Endothelial cell of umbilical vein (primary cell): ENCODE results near the gene PSAPL1. TPM values are rescaled to one million over a fixed set of nuclear protein-coding genes. Genes with fewer than 3 reads are reported as not detected.

Experiments
- BruUV-seq: library from RNA; stranded (reverse); fragments of 400-500 nt; replicated peaks from 2 replicates; lab custom pipeline; 2021; lab: Mats Ljungman, UMichigan
- CTCF ChIA-PET: fragments of 300-600, 350-600 bp; sonication (Branson Sonifier 250); formaldehyde crosslinking; loops from one replicate; lab custom pipeline; 2021; ENCODE audit warnings: antibody characterized with exemption, inconsistent platforms; lab: Charles Lee
- POLR2A ChIA-PET: fragments of 300-600, 350-600 bp; sonication (Branson Sonifier 250); formaldehyde crosslinking; loops from one replicate; lab custom pipeline; 2021; ENCODE audit warnings: antibody characterized with exemption, inconsistent platforms; lab: Charles Lee
- DNase-seq: peaks from one replicate; pipeline ENCODE4 v3.0.0-alpha.2; 2011; ENCODE audit warnings: low read depth, low spot score
- FAIRE-seq: peaks from 2 replicates; lab custom pipeline; 2011; peaks lifted over from hg19 to GRCh38; lab: Jason Lieb, UNC
- H2AFZ ChIP-seq: 2 replicates; pipeline ENCODE4 v1.6.0; 2012; ENCODE audit warnings: low read depth, low read length, control low read depth, inconsistent platforms
- H3K27ac ChIP-seq: 2 replicates; pipeline ENCODE4 v1.5.1; 2011; ENCODE audit warnings: low read depth, mild to moderate bottlenecking, control low read depth, low read length, moderate library complexity; ENCODE audit not compliant: insufficient read depth
- H3K27me3 ChIP-seq, 2 experiments: 2 replicates each; pipeline versions ENCODE4 v1.6.0 to v1.6.1; 2011; ENCODE audit warnings: low read length in 2 of 2, mixed read lengths in 1 of 2; ENCODE audit not compliant: control insufficient read depth in 2 of 2, insufficient read depth in 2 of 2
- H3K36me3 ChIP-seq, 2 experiments: 2 replicates in 1 of 2; 3 replicates in 1 of 2; pipeline ENCODE4 v1.5.1; 2011; ENCODE audit warnings: low read length in 2 of 2, mild to moderate bottlenecking in 1 of 2, moderate library complexity in 1 of 2; ENCODE audit not compliant: control insufficient read depth in 2 of 2, insufficient read depth in 2 of 2; ENCODE audit errors: extremely low read depth in 1 of 2
- H3K4me1 ChIP-seq: 3 replicates; pipeline ENCODE4 v1.5.1; 2011; ENCODE audit warnings: mild to moderate bottlenecking, low read length; ENCODE audit not compliant: control insufficient read depth, insufficient read depth; ENCODE audit errors: extremely low read depth
- H3K4me2 ChIP-seq: 2 replicates; pipeline ENCODE4 v1.6.1; 2011; ENCODE audit warnings: low read length, control low read depth, mixed read lengths; ENCODE audit not compliant: insufficient read depth
- H3K4me3 ChIP-seq, 3 experiments: fragments of 200-600 bp in 1 of 3; sonication (generic), shearing (Covaris generic) in 1 of 3; replicated peaks in 1 of 3; 2 replicates each; pipeline ENCODE4 v1.5.1; 2011 to 2016; ENCODE audit warnings: control low read depth in 3 of 3, low read length in 3 of 3, mild to moderate bottlenecking in 2 of 3, inconsistent platforms in 1 of 3, low read depth in 1 of 3, moderate library complexity in 1 of 3; ENCODE audit not compliant: insufficient read depth in 1 of 3
- H3K79me2 ChIP-seq: 2 replicates; pipeline ENCODE4 v1.6.0; 2012; ENCODE audit warnings: low read length, inconsistent platforms; ENCODE audit not compliant: control insufficient read depth, insufficient read depth
- H3K9ac ChIP-seq: replicated peaks from 2 replicates; pipeline ENCODE3; 2011; ENCODE audit warnings: low read length, control low read depth; ENCODE audit not compliant: insufficient read depth; ENCODE audit errors: extremely low read depth
- H3K9me1 ChIP-seq: replicated peaks from 3 replicates; pipeline ENCODE4 v1.6.0; 2011; ENCODE audit warnings: mild to moderate bottlenecking, low read length; ENCODE audit not compliant: control insufficient read depth, insufficient read depth; ENCODE audit errors: extremely low read depth
- H3K9me3 ChIP-seq: replicated peaks from 2 replicates; pipeline ENCODE4 v1.5.1; 2012; ENCODE audit warnings: low read length, inconsistent platforms; ENCODE audit not compliant: control insufficient read depth, insufficient read depth
- H4K20me1 ChIP-seq: replicated peaks from 2 replicates; pipeline ENCODE3; 2011; ENCODE audit warnings: mild to moderate bottlenecking, low read length; ENCODE audit not compliant: control insufficient read depth, insufficient read depth; ENCODE audit errors: extremely low read depth
- CTCF ChIP-seq, 2 donors: IDR thresholded peaks; 1 replicate in 1 of 2; 2 replicates in 1 of 2; pipeline ENCODE4 v1.5.1; 2011; ENCODE audit warnings: low read length in 2 of 2, mild to moderate bottlenecking in 2 of 2, moderate library complexity in 2 of 2, control low read depth in 1 of 2, inconsistent platforms in 1 of 2, low read depth in 1 of 2; ENCODE audit not compliant: insufficient read depth in 1 of 2; ENCODE audit errors: extremely low read depth in 1 of 2
- EZH2 ChIP-seq: IDR thresholded peaks from 2 replicates; pipeline ENCODE4 v1.6.1; 2012; ENCODE audit warnings: borderline replicate concordance, low read depth, mild to moderate bottlenecking, moderate library complexity, low read length, inconsistent platforms; ENCODE audit not compliant: severe bottlenecking
- FOS ChIP-seq: IDR thresholded peaks from 2 replicates; pipeline ENCODE4 v1.6.1; 2011; ENCODE audit warnings: mild to moderate bottlenecking, low read length, moderate library complexity, borderline replicate concordance; ENCODE audit not compliant: insufficient read depth
- GATA2 ChIP-seq: IDR thresholded peaks from 2 replicates; pipeline ENCODE4 v1.7.0; 2011; ENCODE audit warnings: low read depth, mild to moderate bottlenecking, moderate library complexity, mixed read lengths, low read length; ENCODE audit not compliant: insufficient read length, insufficient read depth
- JUN ChIP-seq: IDR thresholded peaks from 2 replicates; pipeline ENCODE4 v1.6.1; 2011; ENCODE audit warnings: borderline replicate concordance, low read depth; ENCODE audit not compliant: insufficient read length, insufficient read depth
- MAX ChIP-seq: IDR thresholded peaks from 2 replicates; pipeline ENCODE4 v1.6.1; 2011; ENCODE audit not compliant: insufficient read depth, insufficient read length
- MYC ChIP-seq: IDR thresholded peaks from one replicate; pipeline ENCODE4 v1.6.1; 2011; ENCODE audit warnings: mild to moderate bottlenecking, low read depth, low read length
- POLR2A ChIP-seq: IDR thresholded peaks from 2 replicates; pipeline ENCODE4 v1.6.1; 2012; ENCODE audit warnings: low read depth, mild to moderate bottlenecking, control low read depth, low read length
- POLR2AphosphoS5 ChIP-seq: IDR thresholded peaks from 2 replicates; pipeline ENCODE4 v1.6.1; 2012; ENCODE audit warnings: low read depth, mild to moderate bottlenecking, control low read depth, low read length, moderate library complexity; ENCODE audit not compliant: insufficient read depth
- dilution Hi-C: fragments of 300-500 bp; cut with MboI; formaldehyde crosslinking; loops from one replicate; pipeline ENCODE4 v1.15.0; 2019; ENCODE audit warnings: low sequenced_read_pairs; ENCODE audit not compliant: extremely low pct_ligation_motif_present
- intact Hi-C: fragments of 100-400 bp; cut with micrococcal nuclease; formaldehyde crosslinking; loops from one replicate; pipeline ENCODE4 v1.10.0; 2022
- polyA plus RNA-seq, 4 experiments: library from polyadenylated mRNA; depleted of rRNA in 3 of 4; stranded (reverse) in 3 of 4; unstranded in 1 of 4; fragments of >200 nt; gene quantifications; 2 replicates each; pipeline versions ENCODE4 v1.2.1 to v1.2.3, GENCODE V29; 2011 to 2012; ENCODE audit warnings: missing spikeins in 1 of 4
- total RNA-seq: library from RNA; stranded (reverse); gene quantifications from 2 replicates; pipeline ENCODE4 v1.2.3, GENCODE V29; 2021

PSAPL1 gene
- total and polyA plus RNA-seq, 2 donors (not counting 3 experiments of a cell fraction or from before 2014, with no cell fraction given) = not detected

- no peaks in the 10 kb centered on the region for H3K9me3 ChIP-seq
- BruUV-seq = no TSS peak
- H3K36me3 ChIP-seq = no peaks in the 10 kb centered on the region
- no peak for DNase-seq
- CTCF ChIA-PET = no interaction called here
- H2AFZ ChIP-seq = no peak overlapping the region
- no peak overlapping the region for H3K27ac ChIP-seq
- no peaks in the 10 kb centered on the region for H3K79me2 ChIP-seq
- no peaks in the 10 kb centered on the region for H3K9me1 ChIP-seq
- no peak for TF ChIP-seq EZH2
- no peak for TF ChIP-seq MYC
- TF ChIP-seq MAX = no peak
- no peak for TF ChIP-seq JUN
- TF ChIP-seq CTCF (IDR thresholded peaks at IDR 0.05; ENCODE audit: extremely low read depth in 1 of 2, insufficient read depth in 1 of 2, low read depth in 1 of 2, low read length in 2 of 2) = no peak
- TF ChIP-seq POLR2AphosphoS5 = no peak
- no peak for TF ChIP-seq GATA2
- no peak for TF ChIP-seq FOS
- no peak for TF ChIP-seq POLR2A
- H3K9ac ChIP-seq = no peak overlapping the region
- no peak for FAIRE-seq
- H3K4me2 ChIP-seq = no peak overlapping the region
- POLR2A ChIA-PET = no interaction called here
- H3K4me1 ChIP-seq = no peaks in the 10 kb centered on the region
- dilution Hi-C loops = no loop called here
- no peaks in the 10 kb centered on the region for H3K27me3 ChIP-seq
- no peak overlapping the region for H3K4me3 ChIP-seq
- H4K20me1 ChIP-seq = no peaks in the 10 kb centered on the region
- intact Hi-C loops = no loop called here
Measured at GRCh38 chr4:7426525-7427171, 8.1 kb downstream of the PSAPL1 start.
